UCSD-AML1 (cell line): ENCODE measurements around the gene FOXL3.

ENCODE experiments used
- DNase-seq: peaks from one replicate; lab custom pipeline; 2025; ENCODE audit not compliant: unreplicated experiment; lab: John Stamatoyannopoulos, UW

Gene FOXL3

GRCh38 chr7:300546-301290 lies 10.7 kb downstream of the FOXL3 start:
- no peak for DNase-seq

- no peak for DNase-seq
Observed at GRCh38 chr7:301291-302053, 11.5 kb downstream of the FOXL3 start.

- no peak for DNase-seq
Observed at GRCh38 chr7:302054-302992, 12.4 kb downstream of the FOXL3 start.

- no peak for DNase-seq
Observed at GRCh38 chr7:303425-303824, 13.5 kb downstream of the FOXL3 start.

GRCh38 chr7:303884-304573 lies 14.1 kb downstream of the FOXL3 start:
- no peak for DNase-seq

GRCh38 chr7:304574-305409 lies 14.8 kb downstream of the FOXL3 start:
- DNase-seq, result no peak

GRCh38 chr7:305410-306151 lies 15.6 kb downstream of the FOXL3 start:
- DNase-seq, result no peak

- no peak for DNase-seq
Observed at GRCh38 chr7:307970-308369, 18.0 kb downstream of the FOXL3 start.

GRCh38 chr7:309586-310228 lies 19.7 kb downstream of the FOXL3 start:
- no peak for DNase-seq

- DNase-seq, result no peak
Observed at GRCh38 chr7:311131-311680, 21.2 kb downstream of the FOXL3 start.

GRCh38 chr7:311796-312195 lies 21.8 kb downstream of the FOXL3 start:
- no peak for DNase-seq

GRCh38 chr7:312424-312823 lies 22.5 kb downstream of the FOXL3 start:
- no peak for DNase-seq

GRCh38 chr7:314853-315252 lies 24.9 kb downstream of the FOXL3 start:
- no peak for DNase-seq

GRCh38 chr7:315516-316265 lies 25.7 kb downstream of the FOXL3 start:
- no peak for DNase-seq

- DNase-seq, result no peak
Observed at GRCh38 chr7:317643-318405, 27.9 kb downstream of the FOXL3 start.

GRCh38 chr7:318476-318875 lies 28.5 kb downstream of the FOXL3 start:
- no peak for DNase-seq
